AG04449 (cell line): ENCODE data around the gene GPR176.

Source experiments
- CTCF ChIA-PET: fragments of 350-600 bp; formaldehyde crosslinking; extraction: SDS; loops from one replicate; lab custom pipeline; 2021; ENCODE audit warnings: antibody characterized with exemption; lab: Yijun Ruan, JAX
- POLR2A ChIA-PET: fragments of 400-600, 350-600 bp; formaldehyde crosslinking; extraction: SDS; loops from one replicate; lab custom pipeline; 2020; ENCODE audit warnings: antibody characterized with exemption, inconsistent platforms; lab: Yijun Ruan, JAX
- DNase-seq: peaks from one replicate; pipeline ENCODE4 v3.0.0-alpha.2; 2010; ENCODE audit warnings: low read depth, low spot score
- H3K4me3 ChIP-seq: 2 replicates; pipeline ENCODE4 v1.5.1; 2011; ENCODE audit warnings: low read depth, mild to moderate bottlenecking, control low read depth, low read length
- CTCF ChIP-seq: IDR thresholded peaks from one replicate; pipeline ENCODE4 v1.5.1; 2011; ENCODE audit warnings: mild to moderate bottlenecking, moderate library complexity, low read length, control low read depth, inconsistent platforms; ENCODE audit not compliant: insufficient read depth; ENCODE audit errors: missing control alignments

GPR176 gene

GRCh38 chr15:39777496-39777895 is 142.6 kb downstream of the GPR176 start:
- no peak for TF ChIP-seq CTCF
- CTCF ChIA-PET = interaction anchor here (0.7 to 1.1 kb wide), 3 partner anchors 11 to 91 kb away, joined by 3 read pairs; no protein-coding TSS in a partner anchor
- POLR2A ChIA-PET = interaction anchor here (0.5 kb wide), 1 partner anchor 426 kb away, joined by 3 read pairs; no protein-coding TSS in a partner anchor
- no peak for DNase-seq
- no peak overlapping the region for H3K4me3 ChIP-seq

GRCh38 chr15:39776068-39776467 is 144.0 kb downstream of the GPR176 start:
- ChIA-PET CTCF (no interaction called here), POLR2A (no interaction called here)
- TF ChIP-seq CTCF = no peak
- H3K4me3 ChIP-seq = no peak overlapping the region
- DNase-seq = no peak

- DNase-seq = no peak
- no peak for TF ChIP-seq CTCF
- H3K4me3 ChIP-seq = no peak overlapping the region
- ChIA-PET CTCF (no interaction called here), POLR2A (no interaction called here)
Observed at GRCh38 chr15:39774688-39775267, 145.3 kb downstream of the GPR176 start.

- peak; percentile 79 for DNase-seq
- no peak for TF ChIP-seq CTCF
- no peak overlapping the region for H3K4me3 ChIP-seq
- ChIA-PET CTCF (interaction anchor here (0.8 to 2.2 kb wide), 3 partner anchors 14 to 84 kb away, joined by 3 to 24 read pairs (median 3); no protein-coding TSS in a partner anchor), POLR2A (interaction anchor here (0.5 kb wide), 1 partner anchor 179 kb away, joined by 3 read pairs; no protein-coding TSS in a partner anchor)
Observed at GRCh38 chr15:39770748-39771689, 149.0 kb downstream of the GPR176 start.

GRCh38 chr15:39767921-39768320 is 152.1 kb downstream of the GPR176 start:
- CTCF ChIA-PET = interaction anchor here (2.5 to 4.9 kb wide), 2 partner anchors 10 to 81 kb away, joined by 8 to 54 read pairs; no protein-coding TSS in a partner anchor
- no peak for DNase-seq
- POLR2A ChIA-PET = no interaction called here
- no peak overlapping the region for H3K4me3 ChIP-seq
- no peak for TF ChIP-seq CTCF

DNA sequence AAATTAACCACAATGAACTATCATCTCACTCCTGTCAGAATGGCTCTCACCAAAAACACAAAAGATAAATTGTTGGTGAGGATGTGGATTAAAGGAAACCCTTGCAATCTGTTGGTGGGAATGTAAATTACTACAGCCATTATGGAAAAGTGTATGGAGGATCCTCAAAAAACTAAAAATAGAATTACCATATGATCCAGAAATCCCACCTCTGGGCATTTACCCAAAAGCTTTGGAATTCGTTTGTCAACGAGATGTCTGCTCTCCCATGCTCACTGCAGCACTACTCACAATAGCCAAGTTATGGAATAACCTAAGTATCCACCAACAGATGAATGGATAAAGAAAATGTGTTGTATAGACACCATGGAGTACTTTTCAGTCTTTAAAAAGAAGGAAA is 159.1 kb downstream of the GPR176 start:
- DNase-seq = no peak
- ChIA-PET CTCF (interaction anchor here (1.8 kb wide), 1 partner anchor 75 kb away, joined by 7 read pairs; no protein-coding TSS in a partner anchor), POLR2A (no interaction called here)
- TF ChIP-seq CTCF = no peak
- H3K4me3 ChIP-seq = no peak overlapping the region
